Anterior cingulate cortex (tissue), 58 donors: ENCODE results near the gene RGL4.
"Not testable (repeated sequence)": the region's sequence is repeated elsewhere in the genome, so short reads cannot be mapped to it uniquely, and the experiment has no call there.

Experiments
- DNase-seq, 58 donors: peaks; one replicate each; lab custom pipeline; 2025; lab: John Stamatoyannopoulos, UW

RGL4 gene

GRCh38 chr22:23690713-23691112 lies at the start of gene RGL4:
Gene RGL4 (plus strand): TSS chr22:23691013. CDS start chr22:23692031, 1,018 bp downstream.
- no peak for DNase-seq

GRCh38 chr22:23646526-23646925 lies 44.3 kb upstream of the RGL4 start:
- not testable (repeated sequence) for DNase-seq

GRCh38 chr22:23649071-23649501 lies 41.7 kb upstream of the RGL4 start:
- no peak for DNase-seq

- DNase-seq, result no peak
Measured at GRCh38 chr22:23651676-23652075, 39.1 kb upstream of the RGL4 start.

- DNase-seq, result no peak
Measured at GRCh38 chr22:23652286-23652685, 38.5 kb upstream of the RGL4 start.

- no peak for DNase-seq
Measured at GRCh38 chr22:23652711-23653110, 38.1 kb upstream of the RGL4 start.

- no peak for DNase-seq
Measured at GRCh38 chr22:23655891-23656475, 34.8 kb upstream of the RGL4 start.

- DNase-seq, result no peak
Measured at GRCh38 chr22:23657727-23658126, 33.1 kb upstream of the RGL4 start.

- DNase-seq, result not testable (repeated sequence)
Measured at GRCh38 chr22:23660381-23660780, 30.4 kb upstream of the RGL4 start.

- peak in 1 of 58 donors; percentile 4 for DNase-seq
Measured at GRCh38 chr22:23670378-23671295, 20.2 kb upstream of the RGL4 start.

GRCh38 chr22:23671387-23671786 lies 19.4 kb upstream of the RGL4 start:
- DNase-seq, result not testable (repeated sequence)

GRCh38 chr22:23672307-23673049 lies 18.3 kb upstream of the RGL4 start:
- DNase-seq, result not testable (repeated sequence)

- no peak for DNase-seq
Measured at GRCh38 chr22:23673050-23673620, 17.7 kb upstream of the RGL4 start.

GRCh38 chr22:23673826-23674690 lies 16.8 kb upstream of the RGL4 start:
- no peak for DNase-seq

- not testable (repeated sequence) for DNase-seq
Measured at GRCh38 chr22:23674886-23675501, 15.8 kb upstream of the RGL4 start.

- DNase-seq, result peak in 1 of 58 donors; percentile 30
Measured at GRCh38 chr22:23675502-23676415, 15.1 kb upstream of the RGL4 start.

GRCh38 chr22:23676841-23677700 lies 13.7 kb upstream of the RGL4 start:
- not testable (repeated sequence) for DNase-seq
